GM12878 (cell line): ENCODE results near the gene NPR1. TPM values are rescaled to one million over a fixed set of nuclear protein-coding genes. Genes with fewer than 3 reads are reported as not detected.

Experiments
- ATAC-seq: fragments of 200-7000 bp; cut with Tn5 transposase; 3 replicates; pipeline ENCODE4 v1.9.1; 2020; ENCODE audit warnings: mild to moderate bottlenecking, moderate library complexity
- BruUV-seq: library from RNA; stranded (reverse); fragments of 400-500 nt; replicated peaks from 2 replicates; lab custom pipeline; 2021; lab: Mats Ljungman, UMichigan
- CTCF ChIA-PET: fragments of 300-600 bp; sonication (Branson Sonifier 250); formaldehyde crosslinking; extraction: SDS; loops from one replicate; lab custom pipeline; 2021; ENCODE audit warnings: inconsistent platforms; lab: Yijun Ruan, JAX
- POLR2A ChIA-PET: fragments of 350-600 bp; formaldehyde crosslinking; extraction: SDS; loops from one replicate; lab custom pipeline; 2021; ENCODE audit warnings: inconsistent platforms; lab: Charles Lee
- RAD21 ChIA-PET: fragments of 300-600 bp; sonication (Branson Sonifier 250); formaldehyde crosslinking; loops from one replicate; lab custom pipeline; 2023; ENCODE audit warnings: antibody characterized with exemption; ENCODE audit not compliant: unreplicated experiment; lab: Charles Lee
- SMC1A ChIA-PET: fragments of 300-600 bp; sonication (Branson Sonifier 250); formaldehyde crosslinking; loops from one replicate; lab custom pipeline; 2023; ENCODE audit not compliant: unreplicated experiment, uncharacterized antibody; lab: Charles Lee
- DNase-seq: peaks from one replicate; pipeline ENCODE4 v3.0.0-alpha.2; 2011; ENCODE audit warnings: low read depth, low spot score
- FAIRE-seq: peaks from 3 replicates; lab custom pipeline; 2011; peaks lifted over from hg19 to GRCh38; lab: Jason Lieb, UNC
- H2AFZ ChIP-seq: 2 replicates; pipeline ENCODE4 v1.6.0; 2011; ENCODE audit warnings: low read depth, low read length, control low read depth; ENCODE audit not compliant: control insufficient read depth
- H3K27ac ChIP-seq: 2 replicates; pipeline ENCODE4 v1.5.1; 2011; ENCODE audit warnings: control low read depth; ENCODE audit not compliant: control insufficient read depth, insufficient read depth
- H3K27me3 ChIP-seq, 2 experiments: replicated peaks in 1 of 2; 2 replicates each; pipeline versions ENCODE4 v1.6.0 to v1.6.1; 2011; ENCODE audit warnings: low read length in 1 of 2; ENCODE audit not compliant: control insufficient read depth in 2 of 2, insufficient read depth in 2 of 2
- H3K36me3 ChIP-seq, 2 experiments: 2 replicates each; pipeline ENCODE4 v1.5.1; 2011; ENCODE audit warnings: low read length in 1 of 2; ENCODE audit not compliant: control insufficient read depth in 2 of 2, insufficient read depth in 2 of 2
- H3K4me1 ChIP-seq: 2 replicates; pipeline ENCODE4 v1.6.1; 2011; ENCODE audit warnings: mild to moderate bottlenecking, low read length, moderate library complexity, mixed read lengths; ENCODE audit not compliant: control insufficient read depth, insufficient read depth
- H3K4me2 ChIP-seq: 2 replicates; pipeline ENCODE4 v1.6.0; 2011; ENCODE audit warnings: control low read depth; ENCODE audit not compliant: control insufficient read depth, insufficient read depth
- H3K4me3 ChIP-seq: fragments of 200-600 bp; sonication (generic); 2 replicates; pipeline ENCODE4 v1.5.1; 2016
- H3K79me2 ChIP-seq: 2 replicates; pipeline ENCODE4 v1.6.0; 2011; ENCODE audit warnings: low read length; ENCODE audit not compliant: control insufficient read depth, insufficient read depth
- H3K9ac ChIP-seq: 2 replicates; pipeline ENCODE4 v1.8.0; 2011; ENCODE audit warnings: low read length, control low read depth, mixed read lengths; ENCODE audit not compliant: control insufficient read depth, insufficient read depth
- H3K9me3 ChIP-seq: replicated peaks from 3 replicates; pipeline ENCODE4 v1.5.1; 2011; ENCODE audit warnings: mild to moderate bottlenecking, low read length; ENCODE audit not compliant: control insufficient read depth, insufficient read depth
- H4K20me1 ChIP-seq: 2 replicates; pipeline ENCODE4 v1.6.0; 2011; ENCODE audit not compliant: control insufficient read depth, insufficient read depth
- HCFC1 ChIP-seq: fragments of 150-350 bp; IDR thresholded peaks from 2 replicates; pipeline ENCODE4 v1.6.1; 2014; ENCODE audit warnings: low read length
- HDGF ChIP-seq: fragments of 450-650 bp; IDR thresholded peaks from 2 replicates; pipeline ENCODE4 v1.6.1; 2016; ENCODE audit warnings: antibody characterized with exemption
- SMAD5 ChIP-seq: IDR thresholded peaks from 2 replicates; pipeline ENCODE4 v1.6.1; 2016; ENCODE audit warnings: antibody characterized with exemption, low read depth
- TAF1 ChIP-seq: IDR thresholded peaks from 2 replicates; pipeline ENCODE4 v1.6.1; 2011; ENCODE audit warnings: mild to moderate bottlenecking, low read depth, low read length, borderline replicate concordance
- YBX1 ChIP-seq: fragments of 450-650 bp; IDR thresholded peaks from 2 replicates; pipeline ENCODE4 v1.6.1; 2016; ENCODE audit warnings: antibody characterized with exemption
- ZNF207 ChIP-seq: fragments of 450-650 bp; IDR thresholded peaks from 2 replicates; pipeline ENCODE4 v1.6.1; 2014; ENCODE audit warnings: antibody characterized with exemption, mild to moderate bottlenecking, borderline replicate concordance
- ZNF687 ChIP-seq: fragments of 450-650 bp; IDR thresholded peaks from 2 replicates; pipeline ENCODE4 v1.6.1; 2017; ENCODE audit warnings: mild to moderate bottlenecking, moderate library complexity
- WGBS: methylation state at CpG from one replicate; pipeline ENCODE4 v1.1.6; 2016; ENCODE audit warnings: low lambda C conversion rate; ENCODE audit not compliant: insufficient replicate concordance, insufficient coverage; ENCODE audit errors: missing lambda C conversion rate; 5-methylcytosine and 5-hydroxymethylcytosine counted together
- in situ Hi-C: fragments of 300-500 bp; cut with MboI; formaldehyde crosslinking; loops from 9 replicates; pipeline ENCODE4 v1.14.3; 2018; ENCODE audit warnings: mixed read lengths
- intact Hi-C: fragments of 100-400 bp; cut with micrococcal nuclease; formaldehyde crosslinking; loops from one replicate; pipeline ENCODE4 v1.14.2; 2022; ENCODE audit not compliant: unreplicated experiment
- polyA plus RNA-seq, 11 experiments: library from polyadenylated mRNA; depleted of rRNA in 4 of 11; unstranded in 6 of 11; stranded (reverse) in 5 of 11; fragments of >200 nt; fragmentation: Nextera tagmentation in 4 of 11; fragmentation: Illumina TruSeq in 1 of 11; extraction: Ambion mirVana in 4 of 11; extraction: Trizol in 1 of 11; gene quantifications; 1 replicate in 1 of 11; 2 replicates in 10 of 11; pipeline versions ENCODE4 v1.2.1 to v1.2.3, GENCODE V29; 2011 to 2016; ENCODE audit warnings: inconsistent platforms in 2 of 11, missing spikeins in 2 of 11, low read depth in 1 of 11
- total RNA-seq, 4 experiments: library from RNA; depleted of rRNA in 3 of 4; stranded (reverse); fragments of >200 nt in 3 of 4; fragmentation: Illumina TruSeq in 1 of 4; extraction: Trizol in 1 of 4; gene quantifications; 2 replicates each; pipeline versions ENCODE4 v1.2.1 to v1.2.3, GENCODE V29; 2013 to 2021

NPR1 gene
- total and polyA plus RNA-seq, 10 of the 15 experiments (the other 5 are each of a cell fraction or from before 2014, with no cell fraction given) = 0.09 to 2.1 (median 0.28) TPM; not detected in 1

- no peak for TF ChIP-seq ZNF207
- no peak for TF ChIP-seq TAF1
Observed at GRCh38 chr1:153652805-153653500, 25.5 kb upstream of the NPR1 start (continued).

GRCh38 chr1:153655333-153655732 lies 23.2 kb upstream of the NPR1 start:
- FAIRE-seq (no peak), ATAC-seq (no peak), DNase-seq (no peak)
- H3K4me1 ChIP-seq = peaks cover 6% of the 10 kb centered on the region; the same call in 1 of the 2 replicates
- H3K9me3 ChIP-seq = no peaks in the 10 kb centered on the region
- CTCF ChIA-PET = interaction anchor here (0.9 to 1.5 kb wide), 2 partner anchors 20 to 83 kb away, joined by 4 to 5 read pairs; no protein-coding TSS in a partner anchor
- no peak overlapping the region for H3K9ac ChIP-seq
- H3K4me2 ChIP-seq = no peak overlapping the region
- no peaks in the 10 kb centered on the region; a peak in 1 of 4 replicates for H3K36me3 ChIP-seq
- no peak overlapping the region for H3K27ac ChIP-seq
- no peak for TF ChIP-seq SMAD5
- no peak for TF ChIP-seq ZNF687
- TF ChIP-seq YBX1 = no peak
- TF ChIP-seq HDGF = no peak
- no peak for TF ChIP-seq HCFC1
- in situ Hi-C loops (no loop called here), intact Hi-C loops (no loop called here)
- peaks cover 13% of the 10 kb centered on the region for H3K79me2 ChIP-seq
- no TSS peak for BruUV-seq
- SMC1A ChIA-PET = interaction anchor here (1.0 kb wide), 1 partner anchor 11 kb away, joined by 4 read pairs; no protein-coding TSS in a partner anchor
- H3K27me3 ChIP-seq = no peaks in the 10 kb centered on the region
- H3K4me3 ChIP-seq = no peak overlapping the region
- 68% methylated on average over 3 of the region's 3 CpGs for WGBS
- POLR2A ChIA-PET = interaction anchor here (0.6 to 1.7 kb wide), 2 partner anchors 17 to 22 kb away, joined by 4 to 6 read pairs; partner anchors contain the start of gene CHTOP
- H2AFZ ChIP-seq = no peak overlapping the region
- H4K20me1 ChIP-seq = no peaks in the 10 kb centered on the region
- RAD21 ChIA-PET = no interaction called here
